ENCODE measurements around the gene ZNF329. TPM values are rescaled to one million over a fixed set of nuclear protein-coding genes. Genes with fewer than 3 reads are reported as not detected.

ZNF329 gene
- 8.2 and 10.5 TPM in 2 replicates for total RNA-seq (2014; rRNA removed)
- percentile 71 among the genes with signal in this experiment for Bru-seq, nascent RNA
- percentile 64 among the genes with signal in this experiment for BruChase-seq, experiment 1, labeled RNA remaining after a 6-hour chase
- percentile 76 among the genes with signal in this experiment for BruChase-seq, experiment 2, labeled RNA remaining after a 2-hour chase
- long read RNA-seq, partial matches to known transcripts: 2 of 10 reads
- long read RNA-seq, other reads (novel, unspliced or antisense): 8 of 10 reads

DNA sequence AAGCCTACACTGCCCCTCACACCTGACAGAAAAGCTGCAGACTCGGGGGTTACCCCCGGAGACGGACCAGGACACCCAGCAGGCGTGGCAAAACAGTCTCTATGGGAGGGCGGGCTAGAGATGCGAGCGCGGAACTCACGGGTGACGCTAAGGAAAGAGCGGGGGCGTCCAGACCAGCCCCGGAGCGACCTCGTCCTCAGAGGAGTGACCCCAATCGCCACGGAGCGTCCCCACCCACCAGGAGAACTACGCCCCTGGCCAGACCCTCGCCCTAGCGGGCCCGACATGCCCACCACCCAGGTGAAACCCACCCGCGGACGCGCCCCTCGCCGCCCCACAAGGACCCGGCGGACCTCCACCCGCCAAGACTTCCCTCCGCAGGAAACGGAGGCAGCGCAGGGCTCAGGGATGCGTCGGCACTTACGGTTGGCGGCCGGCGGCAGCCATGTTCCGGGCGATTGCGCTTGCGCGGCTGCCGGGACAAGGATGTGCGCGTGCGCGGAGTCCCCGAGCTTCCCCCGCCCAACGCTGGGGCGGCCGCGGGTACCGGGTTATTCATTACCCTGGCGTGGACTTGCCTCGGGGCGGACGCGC, at the start of gene ZNF329:
ZNF329 (minus strand) TSS at position 462 of the 594 bp plus-strand sequence. CDS start 21,286 bp downstream, outside the sequence.
- BruUV-seq (replicated peaks): no TSS peak
- DNase-seq: peak; percentile 93

GRCh38 chr19:58196901-58197616, 46.5 kb upstream of the ZNF329 start:
- no peaks in the 10 kb centered on the region for H3K79me2 ChIP-seq (ENCODE audit: low read length)
- ChIA-PET CTCF (no interaction called here), POLR2A (ENCODE audit: unreplicated experiment) (interaction anchor here (0.5 kb wide), 1 partner anchor 13 kb away, joined by 3 read pairs; no protein-coding TSS in a partner anchor)
- peak; percentile 28 for DNase-seq
- no peaks in the 10 kb centered on the region for H3K9me2 ChIP-seq (replicated peaks; ENCODE audit: low read length)
- peaks cover 94% of the 10 kb centered on the region for H3K36me3 ChIP-seq (ENCODE audit: low read depth, low read length)
- H3K4me2 ChIP-seq (ENCODE audit: low read length): no peak overlapping the region
- no TSS peak for BruUV-seq (replicated peaks)
- no peaks in the 10 kb centered on the region for H3K4me1 ChIP-seq (ENCODE audit: insufficient read depth, low read length)
- H3K4me3 ChIP-seq (ENCODE audit: low read length): peak overlapping the region; percentile 3; the same call in 1 of the 2 replicates
- ATAC-seq: no peak
- no peak overlapping the region for H3K27ac ChIP-seq (ENCODE audit: low read length)
- no peak overlapping the region for H3K9ac ChIP-seq (ENCODE audit: low read length)
- intact Hi-C loops (cut with micrococcal nuclease): no loop called here
- peaks cover 72% of the 10 kb centered on the region for H3K9me3 ChIP-seq (ENCODE audit: low read length)
- H3F3A ChIP-seq (ENCODE audit: low read length, unreplicated experiment): no peaks in the 10 kb centered on the region
- no peak overlapping the region for H2AFZ ChIP-seq (ENCODE audit: low read length)
- no peak for TF ChIP-seq EZH2 (IDR thresholded peaks at IDR 0.05; ENCODE audit: low read length, unreplicated experiment)
- TF ChIP-seq EZH2phosphoT487 (IDR thresholded peaks at IDR 0.05; ENCODE audit: borderline replicate concordance, low read length): no peak
- TF ChIP-seq, protein P1, sequence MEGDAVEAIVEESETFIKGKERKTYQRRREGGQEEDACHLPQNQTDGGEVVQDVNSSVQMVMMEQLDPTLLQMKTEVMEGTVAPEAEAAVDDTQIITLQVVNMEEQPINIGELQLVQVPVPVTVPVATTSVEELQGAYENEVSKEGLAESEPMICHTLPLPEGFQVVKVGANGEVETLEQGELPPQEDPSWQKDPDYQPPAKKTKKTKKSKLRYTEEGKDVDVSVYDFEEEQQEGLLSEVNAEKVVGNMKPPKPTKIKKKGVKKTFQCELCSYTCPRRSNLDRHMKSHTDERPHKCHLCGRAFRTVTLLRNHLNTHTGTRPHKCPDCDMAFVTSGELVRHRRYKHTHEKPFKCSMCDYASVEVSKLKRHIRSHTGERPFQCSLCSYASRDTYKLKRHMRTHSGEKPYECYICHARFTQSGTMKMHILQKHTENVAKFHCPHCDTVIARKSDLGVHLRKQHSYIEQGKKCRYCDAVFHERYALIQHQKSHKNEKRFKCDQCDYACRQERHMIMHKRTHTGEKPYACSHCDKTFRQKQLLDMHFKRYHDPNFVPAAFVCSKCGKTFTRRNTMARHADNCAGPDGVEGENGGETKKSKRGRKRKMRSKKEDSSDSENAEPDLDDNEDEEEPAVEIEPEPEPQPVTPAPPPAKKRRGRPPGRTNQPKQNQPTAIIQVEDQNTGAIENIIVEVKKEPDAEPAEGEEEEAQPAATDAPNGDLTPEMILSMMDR (conservative IDR thresholded peaks at IDR 0.05; ENCODE audit: low read depth, low read length): no peak
- no peaks in the 10 kb centered on the region for H4K20me1 ChIP-seq (ENCODE audit: low read length)
- H3K27me3 ChIP-seq (ENCODE audit: low read length): no peaks in the 10 kb centered on the region

More for the DNA sequence above, at the start of gene ZNF329:
- Histone ChIP-seq H4K20me1 (ENCODE audit: low read length) (no peaks in the 10 kb centered on the region), H3K4me3 (ENCODE audit: low read length) (peak within 1 kb of the TSS; percentile 93), H3K36me3 (ENCODE audit: low read depth, low read length) (peaks cover 26% of the 10 kb centered on the region), H3K4me1 (ENCODE audit: insufficient read depth, low read length) (no peaks in the 10 kb centered on the region), H2AFZ (ENCODE audit: low read length) (peak within 1 kb of the TSS; percentile 98), H3K9me3 (ENCODE audit: low read length) (peaks cover 41% of the 10 kb centered on the region), H3K79me2 (ENCODE audit: low read length) (peaks cover 30% of the 10 kb centered on the region), H3K9ac (ENCODE audit: low read length) (peak within 1 kb of the TSS; percentile 89), H3K4me2 (ENCODE audit: low read length) (peak within 1 kb of the TSS; percentile 86), H3F3A (ENCODE audit: low read length, unreplicated experiment) (no peaks in the 10 kb centered on the region), H3K27ac (ENCODE audit: low read length) (peak within 1 kb of the TSS; percentile 23; the same call in 1 of the 2 replicates), H3K27me3 (ENCODE audit: low read length) (no peaks in the 10 kb centered on the region), H3K9me2 (replicated peaks; ENCODE audit: low read length) (no peaks in the 10 kb centered on the region)
- intact Hi-C loops (cut with micrococcal nuclease): loop anchor here (10.0 kb wide), 1 partner anchor 336 kb away; the partner anchor contains the start of gene ZNF552
- CTCF ChIA-PET: no interaction called here
- POLR2A ChIA-PET (ENCODE audit: unreplicated experiment): interaction anchor here (0.7 kb wide), 1 partner anchor 8 kb away, joined by 3 read pairs; no protein-coding TSS in a partner anchor
- peak; percentile 63 for ATAC-seq
- TF ChIP-seq, protein P1 (conservative IDR thresholded peaks at IDR 0.05; ENCODE audit: low read depth, low read length): no peak
- TF ChIP-seq EZH2phosphoT487 (IDR thresholded peaks at IDR 0.05; ENCODE audit: borderline replicate concordance, low read length): no peak
- no peak for TF ChIP-seq EZH2 (IDR thresholded peaks at IDR 0.05; ENCODE audit: low read length, unreplicated experiment)

All from PC-3 (cell line).